Body of pancreas (tissue), 4 donors: ENCODE results near the gene TMC5.

ENCODE experiments used
- CTCF ChIP-seq, 7 experiments: fragments of 450-650 bp in 4 of 7; fragments of 200-600 bp in 3 of 7; sonication (generic) in 3 of 7; IDR thresholded peaks; one replicate each; pipeline ENCODE4 v1.5.1; 2016 to 2019; ENCODE audit warnings: antibody characterized with exemption in 7 of 7
- POLR2A ChIP-seq, 3 donors: fragments of 450-650 bp; IDR thresholded peaks; one replicate each; pipeline ENCODE4 v1.6.1; 2016; ENCODE audit warnings: antibody characterized with exemption in 3 of 3, mild to moderate bottlenecking in 2 of 3

DNA sequence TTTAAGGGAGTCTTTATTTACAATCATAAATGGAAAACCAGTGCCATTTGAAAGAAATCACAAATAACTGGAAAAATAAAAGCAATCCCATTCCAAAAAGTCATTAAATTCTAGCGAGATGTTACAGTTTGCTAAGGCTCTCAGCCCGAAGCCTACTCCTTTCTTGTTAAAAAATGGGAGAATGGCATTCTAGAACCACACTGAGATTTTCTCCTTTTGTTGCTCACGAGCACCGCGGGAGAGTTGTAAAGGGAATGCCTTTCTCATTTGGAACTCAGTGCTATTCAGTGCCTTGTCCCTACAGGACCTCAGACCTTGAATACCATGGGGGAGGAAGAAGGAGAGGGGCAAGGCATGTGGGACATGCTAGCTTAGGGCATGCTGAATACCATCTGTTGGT, 67.9 kb downstream of the TMC5 start:
- no peak for TF ChIP-seq CTCF (IDR thresholded peaks at IDR 0.05)
- no peak for TF ChIP-seq POLR2A (IDR thresholded peaks at IDR 0.05)
